HG03439 (cell line): Measurements from ENCODE around the gene KANSL1.

Source experiments
- ATAC-seq: cut with Tn5 transposase; IDR thresholded peaks from one replicate; pipeline ENCODE4 v1.9.1; 2021; ENCODE audit warnings: mild to moderate bottlenecking, moderate library complexity; ENCODE audit not compliant: unreplicated experiment

The KANSL1 gene

DNA sequence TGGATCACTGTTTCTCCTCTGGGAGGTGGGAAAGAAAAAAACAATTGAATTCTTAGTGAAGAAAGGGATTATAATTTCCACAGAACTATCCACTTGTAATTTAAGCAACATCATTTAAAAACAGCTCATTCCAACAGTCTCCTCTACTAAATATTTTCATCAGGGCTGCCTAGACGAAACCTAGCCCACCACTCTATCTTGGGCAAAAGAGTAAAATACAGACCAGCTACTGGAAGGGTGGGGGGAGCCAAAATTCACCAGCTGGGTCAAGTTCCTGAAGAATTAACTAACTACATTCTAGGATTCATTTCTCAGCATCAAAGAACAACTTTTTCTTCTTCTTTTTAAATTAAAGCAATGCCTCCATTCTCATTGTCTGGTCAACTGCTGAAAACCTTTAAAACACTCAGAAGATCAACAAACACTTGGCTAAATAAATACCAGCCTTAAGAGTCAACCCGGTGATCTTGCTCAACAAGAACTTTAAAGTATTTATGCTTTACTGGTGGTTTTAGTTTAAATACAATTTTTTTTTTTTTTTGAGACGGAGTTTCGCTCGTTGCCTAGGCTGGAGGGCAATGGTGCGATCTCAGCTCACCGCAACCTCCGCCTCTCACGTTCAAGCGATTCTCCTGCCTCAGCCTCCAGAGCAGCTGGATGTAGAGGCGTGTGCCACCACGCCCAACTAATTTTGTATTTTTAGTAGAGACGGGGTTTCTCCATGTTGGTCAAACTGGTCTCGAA is 25.2 kb downstream of the KANSL1 start:
- no peak for ATAC-seq

DNA sequence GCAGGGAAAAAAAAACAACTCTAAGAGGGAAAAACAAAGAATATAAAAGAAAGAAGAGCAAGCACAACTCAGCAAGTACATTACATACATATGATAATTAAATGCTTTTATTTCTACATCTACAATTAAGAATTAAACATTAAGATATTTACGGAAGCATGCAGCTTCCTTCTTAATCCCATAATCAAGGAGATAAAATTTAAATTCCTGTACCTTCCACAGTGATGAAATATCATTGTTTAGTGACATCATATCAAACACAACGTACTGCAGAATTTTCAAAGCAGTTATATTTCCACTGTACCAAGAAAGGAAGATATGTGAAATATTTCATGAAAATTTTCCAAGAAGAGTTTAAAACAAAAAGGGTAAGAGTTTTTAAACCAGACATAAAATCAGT is 26.0 kb downstream of the KANSL1 start:
- ATAC-seq = no peak

DNA sequence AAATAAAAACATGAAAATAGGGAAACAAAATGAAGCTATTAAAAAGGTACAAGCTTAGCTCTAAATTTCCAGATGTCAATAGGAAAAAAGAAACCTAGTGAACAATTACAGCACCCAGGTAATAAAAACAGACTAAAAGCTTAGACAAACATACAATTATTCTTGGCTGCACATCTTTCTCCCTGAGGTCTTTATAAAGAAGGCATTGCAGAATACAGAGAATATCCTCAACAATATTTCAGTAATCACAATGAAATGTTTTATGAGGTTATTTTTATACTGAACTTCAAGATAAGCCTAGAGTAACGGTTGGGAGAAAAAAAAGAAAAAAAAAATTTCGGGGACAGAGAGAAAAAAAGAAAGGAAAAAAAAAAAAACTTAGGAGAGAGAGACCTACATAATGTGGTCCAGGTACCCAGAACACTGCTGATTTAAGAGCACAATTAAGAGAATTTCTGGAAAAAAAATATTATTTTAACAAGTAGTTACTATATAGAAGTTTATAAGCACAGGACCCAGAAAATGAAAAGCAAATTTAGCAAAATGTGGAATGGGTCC is 26.5 kb downstream of the KANSL1 start:
- no peak for ATAC-seq

DNA sequence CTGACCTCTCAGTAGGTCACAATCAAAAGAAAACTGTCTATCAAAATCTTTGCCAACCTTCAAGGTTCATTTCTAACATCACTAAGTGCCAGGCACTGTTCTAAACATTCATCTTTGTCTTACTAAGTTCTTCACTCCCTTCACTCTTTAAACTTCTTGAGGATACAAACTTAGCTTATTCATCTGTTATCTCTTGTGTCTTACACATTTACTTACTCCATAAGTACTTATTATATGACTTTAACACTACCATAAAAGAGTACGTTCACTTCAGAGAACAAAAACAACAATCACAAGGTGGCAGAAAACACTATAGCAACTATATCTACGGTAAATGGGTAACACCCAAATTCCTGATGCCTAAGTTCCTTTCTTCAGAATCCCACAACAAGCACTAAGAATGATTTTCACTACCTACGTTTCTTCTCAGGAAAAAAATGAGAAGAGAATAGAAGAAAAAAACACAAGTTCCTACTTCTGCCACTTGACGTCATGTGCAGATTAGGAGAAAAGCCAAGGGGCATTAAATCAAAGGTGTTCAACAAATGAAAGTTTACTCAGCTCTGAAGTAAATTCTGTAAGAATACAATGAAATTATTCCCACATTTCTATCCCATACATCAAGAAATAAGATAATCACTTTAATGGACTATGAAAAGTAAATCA is 29.2 kb downstream of the KANSL1 start:
- no peak for ATAC-seq

DNA sequence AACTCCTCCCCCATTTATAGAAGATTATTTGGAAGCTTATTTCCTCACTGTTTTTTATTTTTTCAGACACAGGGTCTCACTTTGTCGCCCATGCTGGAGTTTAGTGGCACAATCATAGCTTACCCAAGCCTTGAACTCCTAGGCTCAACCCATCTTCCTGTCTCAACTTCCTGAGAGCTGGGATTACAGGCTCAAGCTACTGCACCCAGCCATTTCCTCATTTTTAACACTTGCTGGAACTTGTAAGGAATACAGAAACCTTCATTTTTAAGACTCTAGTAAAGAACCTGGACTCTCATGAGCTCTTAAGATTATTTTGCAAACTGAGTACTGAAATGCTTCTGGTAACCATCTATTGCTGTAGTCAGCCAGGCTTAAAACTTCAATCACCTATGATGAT is 29.9 kb downstream of the KANSL1 start:
- no peak for ATAC-seq

DNA sequence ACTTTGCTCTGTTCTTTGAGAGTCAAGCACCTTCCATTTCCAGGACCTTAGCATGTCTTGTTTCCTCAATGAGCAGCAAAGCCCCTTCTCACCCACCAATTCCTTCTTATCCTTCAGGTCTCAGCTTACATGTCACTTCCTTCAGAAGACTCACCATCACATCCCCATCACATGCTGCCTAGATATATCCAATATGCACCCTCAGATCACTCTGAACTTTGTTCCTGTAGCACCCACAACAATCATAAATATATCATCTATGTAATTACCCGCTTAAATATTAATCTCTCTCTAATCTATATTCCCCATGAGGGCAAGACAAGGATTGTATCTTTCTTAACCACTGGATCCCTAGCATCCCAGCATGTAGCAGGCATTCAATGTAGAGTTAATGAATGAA is 30.4 kb downstream of the KANSL1 start:
- no peak for ATAC-seq

DNA sequence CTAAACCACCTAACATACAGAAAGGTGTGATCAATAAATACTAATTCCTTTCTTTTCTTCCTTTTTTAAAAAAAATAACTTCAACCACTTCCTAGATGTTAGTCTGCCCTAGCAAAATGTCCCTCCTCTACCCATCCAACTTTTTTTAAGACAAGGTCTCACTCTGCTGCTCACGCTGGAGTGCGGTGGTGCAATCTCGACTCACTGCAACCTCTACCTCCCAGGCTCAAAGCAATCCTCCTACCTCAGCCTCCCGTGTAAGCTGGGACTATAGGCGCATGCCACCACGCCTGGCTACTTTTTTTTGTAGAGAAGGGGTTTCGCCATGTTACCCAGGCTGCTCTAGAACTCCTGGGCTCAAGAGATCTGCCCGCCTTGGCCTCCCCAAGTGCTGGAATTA is 33.1 kb downstream of the KANSL1 start:
- no peak for ATAC-seq

DNA sequence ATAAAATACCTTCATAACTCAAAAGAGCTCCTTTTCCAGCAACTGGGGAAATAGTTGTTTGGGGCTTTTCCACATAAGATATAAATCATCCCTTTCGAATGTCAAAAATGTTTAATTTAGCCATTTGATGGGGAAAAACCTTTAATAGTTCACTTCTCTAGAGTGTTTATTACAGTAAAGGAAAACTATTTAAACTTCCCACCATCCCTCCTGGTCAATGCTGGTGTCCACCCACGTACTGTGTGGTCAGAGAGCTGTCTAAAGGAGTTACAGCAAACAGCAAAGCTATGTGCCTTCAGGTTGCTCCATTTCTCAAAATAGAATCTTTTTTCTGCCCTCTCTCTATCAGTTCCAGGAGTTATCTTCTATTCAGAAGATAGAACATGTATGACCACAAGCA is 33.5 kb downstream of the KANSL1 start:
- ATAC-seq = no peak

DNA sequence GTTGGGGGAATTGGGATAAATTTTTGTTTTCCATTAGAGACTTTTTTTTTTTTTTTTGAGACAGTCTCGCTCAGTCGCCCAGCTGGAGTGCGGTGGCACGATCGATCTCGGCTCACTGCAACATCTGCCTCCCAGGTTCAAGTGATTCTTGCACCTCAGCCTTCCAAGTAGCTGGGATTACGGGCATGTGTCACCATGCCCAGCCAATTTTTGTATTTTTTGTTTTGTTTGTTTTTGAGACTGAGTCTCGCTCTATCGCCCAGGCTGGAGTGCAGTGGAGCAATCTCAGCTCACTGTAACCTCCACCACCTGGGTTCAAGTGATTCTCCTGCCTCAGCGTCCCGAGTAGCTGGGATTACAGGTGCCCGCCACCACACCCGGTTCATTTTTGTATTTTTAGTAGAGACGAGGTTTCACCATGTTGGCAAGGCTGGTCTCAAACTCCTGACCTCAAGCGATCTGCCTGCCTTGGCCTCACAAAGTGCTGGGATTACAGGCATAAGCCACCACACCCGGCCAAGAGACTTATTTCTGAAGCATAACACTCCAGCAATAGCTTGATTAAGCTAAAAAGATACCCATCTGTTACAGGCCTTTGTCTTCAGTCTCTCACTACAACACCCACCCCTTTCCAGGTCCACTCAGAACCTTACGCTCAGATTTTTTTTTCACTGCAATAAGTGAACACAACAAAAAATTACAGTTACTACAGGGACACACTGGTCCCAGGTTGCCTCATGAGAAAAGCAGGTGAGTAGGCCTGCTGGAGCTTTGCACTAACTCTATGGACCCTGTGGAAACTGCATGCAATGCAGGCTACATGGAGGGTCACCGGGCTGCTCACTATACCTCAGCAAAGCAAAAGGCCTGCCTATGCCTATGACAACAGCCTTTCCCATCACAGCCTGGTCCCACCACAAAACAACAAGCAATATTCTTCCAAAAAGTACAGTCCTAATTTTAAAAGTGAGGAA is 34.6 kb downstream of the KANSL1 start:
- no peak for ATAC-seq

DNA sequence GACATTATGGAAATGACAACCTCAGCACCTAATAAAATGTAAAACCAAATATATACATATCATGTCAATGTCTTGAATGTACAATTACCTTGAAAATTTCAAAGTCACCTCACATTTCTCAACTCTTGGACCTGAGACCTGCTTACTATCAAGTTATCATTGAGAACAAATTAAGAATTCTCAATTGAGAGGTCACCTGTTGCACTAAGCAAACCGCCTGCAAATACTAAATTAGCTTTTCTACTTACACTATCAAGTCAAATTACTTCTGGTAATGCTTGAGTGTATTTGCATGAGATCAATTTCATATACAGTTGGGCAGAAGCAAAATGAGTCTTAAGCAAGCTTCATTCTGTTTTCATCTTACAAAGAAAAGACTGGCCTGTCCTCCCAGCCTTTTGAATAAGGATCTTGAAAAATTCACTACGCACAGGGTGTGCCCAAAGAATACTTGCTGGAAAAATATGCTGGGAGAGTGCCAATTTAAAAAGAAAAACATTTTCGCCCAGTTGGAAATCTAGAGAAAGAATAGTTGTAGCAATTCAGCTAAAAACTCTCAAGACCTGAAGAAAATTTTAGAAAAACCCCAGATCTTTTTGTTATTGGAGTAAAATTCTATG is 35.7 kb downstream of the KANSL1 start:
- ATAC-seq = no peak

DNA sequence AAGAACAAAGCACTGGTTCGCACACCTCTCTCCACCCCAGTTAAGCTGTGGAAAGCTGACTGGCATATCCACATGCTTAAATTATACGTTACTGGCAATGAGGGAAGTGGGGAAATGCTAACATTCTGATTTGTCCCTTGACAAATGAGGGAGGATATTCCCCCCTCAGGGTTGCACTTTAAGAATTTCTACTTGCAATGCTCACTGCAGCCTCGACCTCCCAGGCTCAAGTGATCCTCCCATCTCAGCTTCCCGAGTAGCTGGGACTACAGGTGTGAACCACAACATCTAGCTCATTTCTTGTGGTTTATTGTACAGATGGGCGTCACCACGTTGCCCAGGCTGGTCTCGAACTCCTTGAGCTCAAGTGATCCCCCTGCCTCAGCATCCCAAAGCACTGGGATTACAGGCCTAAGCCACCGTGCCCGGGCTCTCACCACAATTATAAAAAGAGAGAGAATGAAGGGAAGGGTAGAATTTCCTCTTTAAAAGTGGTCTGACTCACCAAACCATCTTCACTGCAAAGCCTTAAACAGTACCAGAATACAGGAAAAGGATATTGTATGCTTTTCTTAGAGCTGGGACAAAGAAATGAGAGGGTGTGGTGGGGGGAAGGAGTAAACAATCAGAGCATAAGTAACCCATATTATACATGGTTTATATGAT is 38.9 kb downstream of the KANSL1 start:
- ATAC-seq = no peak

DNA sequence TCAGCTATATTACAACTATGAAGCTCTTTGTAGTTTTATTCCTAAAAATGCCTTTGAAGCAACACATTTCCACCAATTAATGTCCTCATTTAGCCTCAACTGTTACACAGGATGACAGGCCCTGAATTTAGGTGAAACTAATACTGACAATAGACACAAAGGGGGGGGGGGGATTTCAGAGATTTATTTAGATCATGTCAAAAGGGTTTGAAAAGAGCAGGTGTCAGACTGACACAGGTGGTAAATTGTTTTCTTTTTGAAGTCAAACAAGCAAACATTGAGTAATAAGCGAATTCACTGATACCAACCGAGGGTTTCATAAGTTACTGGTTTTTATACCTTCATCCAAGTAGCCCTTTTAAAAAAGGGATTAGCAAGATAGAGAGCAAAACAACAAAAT is 40.8 kb downstream of the KANSL1 start:
- ATAC-seq = no peak

DNA sequence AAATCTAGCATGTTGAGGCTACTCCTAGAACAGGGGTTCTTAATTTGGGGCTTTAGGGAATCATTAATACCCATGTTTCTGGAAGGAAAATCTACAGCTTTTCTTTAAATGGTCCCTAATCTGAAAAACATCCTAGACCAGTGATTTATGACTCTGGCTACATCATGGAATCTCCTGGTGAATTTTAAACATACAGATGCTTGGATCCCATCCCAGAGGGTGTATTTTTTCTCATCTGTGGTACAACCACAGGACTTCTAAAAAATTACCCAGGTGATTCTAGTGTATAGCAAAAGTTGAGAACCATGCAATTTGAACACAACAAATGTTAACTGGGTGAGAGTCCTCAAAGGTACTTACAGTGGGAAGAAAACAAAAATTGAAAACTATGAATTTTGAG is 41.5 kb downstream of the KANSL1 start:
- ATAC-seq = no peak

DNA sequence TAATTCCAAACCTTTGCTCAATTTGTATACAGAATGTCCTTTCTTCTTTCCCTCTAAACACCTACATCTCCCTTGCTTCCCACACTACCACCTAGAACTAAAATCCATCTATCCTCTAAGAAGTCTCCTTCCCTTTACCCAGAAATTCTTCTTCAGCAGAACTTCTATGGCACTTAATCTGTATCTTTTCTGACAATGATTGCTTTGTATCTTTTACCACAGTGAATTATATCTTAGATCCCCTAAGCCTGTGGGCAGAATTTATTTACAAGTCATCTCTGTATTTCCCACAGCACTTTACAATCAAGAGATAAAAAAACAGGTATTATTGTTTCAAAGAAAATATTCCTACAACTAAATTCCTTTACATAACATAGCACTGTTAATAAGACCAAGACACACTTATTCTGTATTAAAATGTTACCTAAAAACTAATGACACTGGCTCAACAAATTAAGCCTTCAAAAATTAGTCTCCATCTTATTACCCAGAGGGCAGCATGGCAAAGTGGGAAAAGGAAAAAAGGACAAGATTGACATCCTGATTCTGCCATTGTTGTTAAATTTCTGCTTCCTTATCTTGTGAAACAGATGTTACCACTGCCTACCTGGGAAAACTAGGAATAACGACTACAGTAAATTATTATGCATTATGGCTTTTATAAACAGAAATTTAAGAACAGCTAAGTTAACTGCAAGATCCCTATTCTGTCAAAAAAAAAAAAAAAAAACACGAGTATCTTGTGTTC is 42.8 kb downstream of the KANSL1 start:
- ATAC-seq = no peak

DNA sequence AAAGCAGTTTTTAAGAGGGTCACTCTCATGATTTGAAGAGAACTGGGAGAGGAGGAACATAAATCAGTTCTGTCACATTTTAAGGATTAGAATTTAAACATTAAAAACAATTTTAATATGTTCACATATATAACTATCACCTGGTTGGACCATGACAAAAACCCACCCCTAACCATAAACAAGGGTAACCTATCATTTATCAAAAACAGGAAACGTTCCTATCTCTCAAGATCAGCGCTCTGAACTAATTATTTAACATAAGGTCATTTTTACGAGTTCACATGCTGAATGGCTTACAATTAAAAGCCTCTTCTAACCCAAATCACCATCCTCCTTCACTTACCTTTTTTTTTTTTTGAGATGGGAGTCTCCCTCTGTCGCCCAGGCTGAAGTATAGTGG is 45.0 kb downstream of the KANSL1 start:
- ATAC-seq = no peak

DNA sequence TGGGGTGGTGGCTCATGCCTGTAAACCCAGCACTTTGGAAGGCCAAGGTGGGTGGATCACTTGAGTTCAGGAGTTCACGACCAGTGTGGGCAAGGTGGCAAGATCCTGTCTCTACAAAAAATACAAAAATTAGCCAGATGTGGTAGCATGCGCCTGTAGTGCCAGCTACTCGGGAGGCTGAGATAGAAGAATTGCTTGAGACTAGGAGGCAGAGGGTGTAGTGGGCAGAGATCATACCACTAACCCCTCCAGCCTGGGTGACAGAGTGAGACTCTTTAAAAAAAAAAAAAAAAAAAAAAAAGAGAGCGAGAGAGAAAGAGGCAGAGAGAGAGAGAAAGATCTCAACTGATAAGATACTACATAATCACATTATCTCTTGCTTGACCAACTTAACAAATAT is 45.9 kb downstream of the KANSL1 start:
- no peak for ATAC-seq

DNA sequence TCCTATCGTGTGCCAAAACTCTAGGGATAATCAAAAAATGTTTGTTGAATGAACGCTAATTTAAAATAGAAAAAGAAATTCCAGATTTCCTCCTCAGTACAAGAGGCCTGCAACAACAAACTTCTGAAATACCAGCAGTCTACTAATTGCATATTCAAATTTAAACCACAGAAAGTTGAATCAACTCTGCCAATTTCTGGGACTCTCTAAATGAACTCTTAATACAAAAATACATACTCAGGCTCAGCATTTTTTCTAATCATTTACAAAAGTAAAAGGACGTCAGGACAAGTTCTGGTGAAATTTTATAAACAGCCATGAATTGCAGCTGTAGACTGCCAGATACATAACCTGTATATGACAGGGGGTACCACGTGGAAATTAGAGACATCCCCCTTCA is 49.0 kb downstream of the KANSL1 start:
- ATAC-seq = no peak

DNA sequence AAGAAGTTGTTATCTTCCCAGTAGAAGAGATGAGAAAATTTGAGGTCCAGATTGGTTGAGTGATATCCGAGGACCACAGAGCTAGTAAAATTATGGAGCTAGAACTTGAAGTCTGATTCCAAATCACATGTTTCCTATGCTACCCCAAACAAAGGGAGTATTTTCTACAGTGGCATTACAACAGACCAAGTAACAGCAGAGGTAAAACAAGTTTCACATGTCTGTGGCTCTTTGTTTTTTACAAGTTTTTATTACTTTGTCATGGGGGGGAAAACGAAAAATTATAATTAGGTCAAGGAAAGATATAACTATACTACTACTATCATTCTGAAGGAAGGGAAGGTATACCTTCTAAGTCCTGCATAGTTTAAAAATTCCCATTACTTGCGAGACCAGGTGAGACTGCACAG is 49.4 kb downstream of the KANSL1 start:
- no peak for ATAC-seq

DNA sequence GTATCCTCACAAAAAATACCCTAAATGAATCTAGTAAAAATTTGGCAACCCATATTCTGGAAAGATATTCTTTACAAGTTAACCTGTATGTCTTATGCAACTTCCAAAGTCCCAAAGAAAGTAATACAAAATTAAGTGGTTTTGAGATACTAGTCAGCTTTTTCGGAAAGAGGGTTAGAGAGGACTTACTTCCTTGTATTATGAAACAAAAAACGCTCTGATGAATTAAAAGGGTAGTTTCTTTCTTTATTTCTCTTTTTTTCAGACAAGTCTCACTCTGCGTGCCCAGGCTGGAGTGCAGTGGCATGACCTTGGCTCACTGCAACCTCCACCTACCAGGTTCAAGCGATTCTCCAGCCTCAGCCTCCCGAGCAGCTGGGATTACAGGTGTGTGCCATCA is 51.6 kb downstream of the KANSL1 start:
- no peak for ATAC-seq
